DMS153 treated with DMSO at 0.1 percent for 48 hours (cell line): Measurements from ENCODE around the gene ROS1.

Experiments used
- DNase-seq: peaks from one replicate; lab custom pipeline; 2025; ENCODE audit not compliant: unreplicated experiment; lab: John Stamatoyannopoulos, UW

Gene ROS1

GRCh38 chr6:117441824-117442264 is 16.1 kb upstream of the ROS1 start:
- no peak for DNase-seq

GRCh38 chr6:117440706-117441525 is 15.2 kb upstream of the ROS1 start:
- no peak for DNase-seq

- no peak for DNase-seq
Measured at GRCh38 chr6:117432273-117432672, 6.5 kb upstream of the ROS1 start.

GRCh38 chr6:117423754-117424153 is 2.0 kb downstream of the ROS1 start:
- DNase-seq = no peak

- no peak for DNase-seq
Measured at GRCh38 chr6:117418320-117418719, 7.4 kb downstream of the ROS1 start.

GRCh38 chr6:117417851-117418250 is 7.9 kb downstream of the ROS1 start:
- no peak for DNase-seq

- DNase-seq = no peak
Measured at GRCh38 chr6:117414770-117415169, 11.0 kb downstream of the ROS1 start.

GRCh38 chr6:117411474-117411873 is 14.3 kb downstream of the ROS1 start:
- no peak for DNase-seq

GRCh38 chr6:117409863-117410262 is 15.9 kb downstream of the ROS1 start:
- no peak for DNase-seq

GRCh38 chr6:117409420-117409819 is 16.3 kb downstream of the ROS1 start:
- DNase-seq = no peak

GRCh38 chr6:117404548-117404947 is 21.2 kb downstream of the ROS1 start:
- no peak for DNase-seq

- no peak for DNase-seq
Measured at GRCh38 chr6:117401799-117402198, 23.9 kb downstream of the ROS1 start.

- DNase-seq = no peak
Measured at GRCh38 chr6:117399924-117400323, 25.8 kb downstream of the ROS1 start.

- no peak for DNase-seq
Measured at GRCh38 chr6:117399126-117399525, 26.6 kb downstream of the ROS1 start.

GRCh38 chr6:117397536-117398227 is 28.1 kb downstream of the ROS1 start:
- DNase-seq = no peak

- DNase-seq = no peak
Measured at GRCh38 chr6:117396228-117396627, 29.5 kb downstream of the ROS1 start.

GRCh38 chr6:117395164-117395563 is 30.6 kb downstream of the ROS1 start:
- no peak for DNase-seq

GRCh38 chr6:117393045-117393444 is 32.7 kb downstream of the ROS1 start:
- no peak for DNase-seq

GRCh38 chr6:117391874-117392583 is 33.7 kb downstream of the ROS1 start:
- DNase-seq = no peak

GRCh38 chr6:117389227-117390057 is 36.3 kb downstream of the ROS1 start:
- no peak for DNase-seq

- DNase-seq = no peak
Measured at GRCh38 chr6:117387454-117387974, 38.2 kb downstream of the ROS1 start.
